SK-N-SH (cell line): ENCODE measurements around the gene LMF1. TPM values are rescaled to one million over a fixed set of nuclear protein-coding genes. Genes with fewer than 3 reads are reported as not detected.

Experiments used
- CTCF ChIA-PET: fragments of 300-600, 350-600 bp; formaldehyde crosslinking; extraction: SDS; loops from one replicate; lab custom pipeline; 2021; lab: Yijun Ruan, JAX
- POLR2A ChIA-PET: fragments of 350-600 bp; sonication (Branson Sonifier 250); formaldehyde crosslinking; extraction: SDS; loops from one replicate; lab custom pipeline; 2020; ENCODE audit warnings: antibody characterized with exemption, inconsistent platforms; lab: Yijun Ruan, JAX
- DNase-seq: peaks from one replicate; pipeline ENCODE4 v3.0.0; 2012
- H2AFZ ChIP-seq: fragments of 200-600 bp; sonication (generic); 2 replicates; pipeline ENCODE4 v1.8.1; 2016; ENCODE audit warnings: antibody characterized with exemption, mild to moderate bottlenecking, low read depth
- H3F3A ChIP-seq: fragments of 200-600 bp; sonication (generic); replicated peaks from 2 replicates; pipeline ENCODE3; 2016; ENCODE audit warnings: antibody characterized with exemption, mild to moderate bottlenecking; ENCODE audit not compliant: insufficient read depth
- H3K27ac ChIP-seq, 2 experiments: fragments of 200-500 bp in 1 of 2; fragments of 200-600 bp in 1 of 2; sonication (Bioruptor generic) in 1 of 2; sonication (generic), shearing (Covaris generic) in 1 of 2; 2 replicates each; pipeline versions ENCODE4 v1.5.1 to v1.6.1; 2014 to 2016; ENCODE audit warnings: low read depth in 2 of 2, inconsistent platforms in 1 of 2, low read length in 1 of 2, mild to moderate bottlenecking in 1 of 2, mixed read lengths in 1 of 2
- H3K27me3 ChIP-seq: fragments of 200-600 bp; sonication (generic), shearing (Covaris generic); 2 replicates; pipeline ENCODE4 v1.6.1; 2016; ENCODE audit warnings: mixed run types; ENCODE audit not compliant: insufficient read depth
- H3K36me3 ChIP-seq, 2 experiments: fragments of 200-500 bp in 1 of 2; fragments of 200-600 bp in 1 of 2; sonication (Bioruptor generic) in 1 of 2; sonication (generic) in 1 of 2; replicated peaks in 1 of 2; 2 replicates each; pipeline versions ENCODE3 to v1.5.1; 2014 to 2016; ENCODE audit warnings: low read length in 1 of 2, mild to moderate bottlenecking in 1 of 2; ENCODE audit not compliant: insufficient read depth in 2 of 2, control insufficient read depth in 1 of 2
- H3K4me1 ChIP-seq, 2 experiments: fragments of 200-500 bp in 1 of 2; fragments of 200-600 bp in 1 of 2; sonication (Bioruptor generic) in 1 of 2; sonication (generic), shearing (Covaris generic) in 1 of 2; 2 replicates each; pipeline versions ENCODE4 v1.5.1 to v1.6.1; 2014 to 2016; ENCODE audit warnings: low read depth in 1 of 2, low read length in 1 of 2, mixed run types in 1 of 2; ENCODE audit not compliant: insufficient read depth in 2 of 2, control insufficient read depth in 1 of 2
- H3K4me2 ChIP-seq: fragments of 200-600 bp; sonication (generic), shearing (Covaris generic); 2 replicates; pipeline ENCODE4 v1.6.1; 2017; ENCODE audit warnings: mixed run types
- H3K4me3 ChIP-seq, 2 experiments: fragments of 200-500 bp in 1 of 2; fragments of 200-600 bp in 1 of 2; sonication (Bioruptor generic) in 1 of 2; sonication (generic), shearing (Covaris generic) in 1 of 2; 2 replicates each; pipeline versions ENCODE4 v1.5.1 to v1.8.1; 2014 to 2016; ENCODE audit warnings: low read depth in 2 of 2, inconsistent platforms in 1 of 2, low read length in 1 of 2, mild to moderate bottlenecking in 1 of 2, mixed read lengths in 1 of 2, moderate library complexity in 1 of 2
- H3K79me2 ChIP-seq: fragments of 200-600 bp; sonication (generic); 2 replicates; pipeline ENCODE4 v1.8.1; 2017; ENCODE audit warnings: mild to moderate bottlenecking; ENCODE audit not compliant: insufficient read depth
- H3K9ac ChIP-seq: fragments of 200-600 bp; sonication (generic); 2 replicates; pipeline ENCODE4 v1.6.1; 2017; ENCODE audit warnings: mixed run types
- H3K9me2 ChIP-seq: fragments of 200-600 bp; sonication (generic); 2 replicates; pipeline ENCODE4 v1.6.1; 2017; ENCODE audit warnings: mixed run types
- H3K9me3 ChIP-seq: fragments of 200-600 bp; sonication (generic); 2 replicates; pipeline ENCODE4 v1.6.1; 2017; ENCODE audit warnings: mixed run types, mild to moderate bottlenecking, moderate library complexity
- H4K20me1 ChIP-seq: fragments of 200-600 bp; sonication (generic); 2 replicates; pipeline ENCODE4 v1.6.1; 2017; ENCODE audit warnings: mild to moderate bottlenecking, mixed run types; ENCODE audit not compliant: insufficient read depth
- CHD2 ChIP-seq: fragments of 150-350 bp; IDR thresholded peaks from 2 replicates; pipeline ENCODE4 v1.6.1; 2018; ENCODE audit warnings: low read length; ENCODE audit not compliant: partially characterized antibody
- EP300 ChIP-seq, 2 experiments: IDR thresholded peaks; 2 replicates each; pipeline versions ENCODE4 v1.4.0 to v1.6.1; 2012; ENCODE audit warnings: borderline replicate concordance in 1 of 2, low read depth in 1 of 2, low read length in 1 of 2
- FOSL2 ChIP-seq: IDR thresholded peaks from 2 replicates; pipeline ENCODE4 v1.4.0; 2012; ENCODE audit warnings: low read depth, mild to moderate bottlenecking, moderate library complexity, borderline replicate concordance
- GATA2 ChIP-seq: sonication (generic); formaldehyde crosslinking; IDR thresholded peaks from 2 replicates; pipeline ENCODE4 v1.5.0; 2020; ENCODE audit warnings: mild to moderate bottlenecking, missing genetic modification reagents
- MEF2A ChIP-seq: IDR thresholded peaks from 2 replicates; pipeline ENCODE4 v1.4.0; 2012; ENCODE audit warnings: low read depth, borderline replicate concordance
- MXI1 ChIP-seq: IDR thresholded peaks from 2 replicates; pipeline ENCODE4 v1.6.1; 2012; ENCODE audit warnings: mild to moderate bottlenecking, low read depth, low read length, improper control_type of control experiment
- NFIC ChIP-seq: IDR thresholded peaks from 2 replicates; pipeline ENCODE4 v1.4.0; 2012; ENCODE audit warnings: borderline replicate concordance
- RAD21 ChIP-seq: IDR thresholded peaks from 2 replicates; pipeline ENCODE4 v1.6.1; 2012; ENCODE audit warnings: mild to moderate bottlenecking, low read length
- RCOR1 ChIP-seq: fragments of 150-350 bp; IDR thresholded peaks from 2 replicates; pipeline ENCODE4 v1.6.1; 2017; ENCODE audit warnings: antibody characterized with exemption, low read length
- RFX5 ChIP-seq: IDR thresholded peaks from 2 replicates; pipeline ENCODE4 v1.6.1; 2012; ENCODE audit warnings: mild to moderate bottlenecking, improper control_type of control experiment, low read length
- RXRA ChIP-seq: IDR thresholded peaks from 2 replicates; pipeline ENCODE4 v1.4.0; 2012; ENCODE audit warnings: low read depth, mild to moderate bottlenecking, borderline replicate concordance
- SMC3 ChIP-seq: IDR thresholded peaks from 2 replicates; pipeline ENCODE4 v1.6.1; 2012; ENCODE audit warnings: low read depth, low read length, improper control_type of control experiment
- YY1 ChIP-seq: IDR thresholded peaks from 2 replicates; pipeline ENCODE4 v1.4.0; 2012; ENCODE audit warnings: low read depth, mild to moderate bottlenecking
- WGBS: methylation state at CpG from one replicate; pipeline ENCODE4 v1.1.6; 2017; ENCODE audit warnings: low lambda C conversion rate; 5-methylcytosine and 5-hydroxymethylcytosine counted together
- polyA plus RNA-seq, 3 experiments: library from polyadenylated mRNA; depleted of rRNA; stranded (reverse); fragments of >200 nt; gene quantifications; 2 replicates each; pipeline ENCODE4 v1.2.3, GENCODE V29; 2012
- TF ChIP-seq, protein P1 (sequence below): IDR thresholded peaks from 2 replicates; pipeline ENCODE4 v1.6.1; 2012; ENCODE audit warnings: mild to moderate bottlenecking, low read depth, low read length, moderate library complexity
- TF ChIP-seq, protein P2 (sequence below): IDR thresholded peaks from 2 replicates; pipeline ENCODE4 v1.4.0; 2012; ENCODE audit warnings: low read depth, borderline replicate concordance
- TF ChIP-seq, protein P3 (sequence below): IDR thresholded peaks from 2 replicates; pipeline ENCODE4 v1.4.0; 2012; ENCODE audit warnings: low read depth, borderline replicate concordance
- TF ChIP-seq, protein P4 (sequence below): fragments of 150-350 bp; IDR thresholded peaks from 2 replicates; pipeline ENCODE4 v1.6.1; 2017; ENCODE audit warnings: antibody characterized with exemption, low read length, low read depth, borderline replicate concordance
- TF ChIP-seq, protein P5 (sequence below): fragments of 150-350 bp; IDR thresholded peaks from 2 replicates; pipeline ENCODE4 v1.6.1; 2016; ENCODE audit warnings: mild to moderate bottlenecking, low read depth, low read length
- TF ChIP-seq, protein P6 (sequence below): fragments of 200-600 bp; sonication (generic); IDR thresholded peaks from 2 replicates; pipeline ENCODE4 v1.6.1; 2017; ENCODE audit warnings: antibody characterized with exemption, mild to moderate bottlenecking, moderate library complexity

LMF1 gene
- polyA plus RNA-seq, 1 of the 3 experiments (the other 2 are of a cell fraction) = 5.7 TPM

DNA sequence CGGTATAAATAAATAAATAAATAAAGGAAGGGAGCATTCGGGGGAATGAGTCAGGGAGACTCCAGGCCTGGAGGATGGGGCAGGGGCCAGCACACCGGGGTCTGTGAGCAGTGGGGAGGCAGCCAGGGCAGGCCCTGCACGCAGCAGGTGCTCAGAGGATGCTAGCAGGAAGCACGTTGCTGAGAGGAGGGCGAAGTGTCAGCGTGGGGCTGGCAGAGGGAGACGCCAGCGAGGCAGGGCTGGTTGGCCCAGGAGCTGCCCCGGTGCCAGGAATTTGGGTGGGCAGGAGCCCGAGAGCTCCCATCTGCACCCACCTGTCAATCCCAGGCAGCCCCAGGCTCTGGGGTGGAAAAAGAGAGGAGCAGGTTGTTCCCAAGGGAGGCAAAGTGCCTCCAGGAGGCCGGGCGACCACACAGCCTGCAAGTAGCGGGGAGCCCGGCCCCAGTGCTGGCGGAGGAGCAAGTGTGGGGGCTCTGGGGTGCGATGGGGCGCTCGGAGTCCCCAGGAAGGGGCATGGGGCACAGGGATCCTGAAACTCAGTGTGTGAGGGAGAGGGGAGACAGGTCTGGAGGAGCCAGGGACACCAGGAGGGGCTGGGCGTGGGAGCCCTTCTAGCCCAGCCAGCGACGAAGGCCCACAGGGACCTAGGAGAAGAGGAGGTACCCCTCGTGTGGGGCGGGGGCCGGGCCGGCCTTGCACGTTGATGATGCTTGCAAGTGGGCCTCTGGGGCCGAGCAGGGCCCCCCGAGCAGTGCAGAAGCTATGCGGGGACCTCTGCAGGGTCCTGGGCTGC is 38.8 kb upstream of the LMF1 start (continued):
- TF ChIP-seq CHD2 (no peak), EP300 (IDR thresholded peaks at IDR 0.05; ENCODE audit: borderline replicate concordance in 1 of 2, low read depth in 1 of 2, low read length in 1 of 2) (no peak), RFX5 (no peak), YY1 (no peak), SMC3 (no peak), RXRA (no peak), RCOR1 (no peak)
- TF ChIP-seq, protein P1, sequence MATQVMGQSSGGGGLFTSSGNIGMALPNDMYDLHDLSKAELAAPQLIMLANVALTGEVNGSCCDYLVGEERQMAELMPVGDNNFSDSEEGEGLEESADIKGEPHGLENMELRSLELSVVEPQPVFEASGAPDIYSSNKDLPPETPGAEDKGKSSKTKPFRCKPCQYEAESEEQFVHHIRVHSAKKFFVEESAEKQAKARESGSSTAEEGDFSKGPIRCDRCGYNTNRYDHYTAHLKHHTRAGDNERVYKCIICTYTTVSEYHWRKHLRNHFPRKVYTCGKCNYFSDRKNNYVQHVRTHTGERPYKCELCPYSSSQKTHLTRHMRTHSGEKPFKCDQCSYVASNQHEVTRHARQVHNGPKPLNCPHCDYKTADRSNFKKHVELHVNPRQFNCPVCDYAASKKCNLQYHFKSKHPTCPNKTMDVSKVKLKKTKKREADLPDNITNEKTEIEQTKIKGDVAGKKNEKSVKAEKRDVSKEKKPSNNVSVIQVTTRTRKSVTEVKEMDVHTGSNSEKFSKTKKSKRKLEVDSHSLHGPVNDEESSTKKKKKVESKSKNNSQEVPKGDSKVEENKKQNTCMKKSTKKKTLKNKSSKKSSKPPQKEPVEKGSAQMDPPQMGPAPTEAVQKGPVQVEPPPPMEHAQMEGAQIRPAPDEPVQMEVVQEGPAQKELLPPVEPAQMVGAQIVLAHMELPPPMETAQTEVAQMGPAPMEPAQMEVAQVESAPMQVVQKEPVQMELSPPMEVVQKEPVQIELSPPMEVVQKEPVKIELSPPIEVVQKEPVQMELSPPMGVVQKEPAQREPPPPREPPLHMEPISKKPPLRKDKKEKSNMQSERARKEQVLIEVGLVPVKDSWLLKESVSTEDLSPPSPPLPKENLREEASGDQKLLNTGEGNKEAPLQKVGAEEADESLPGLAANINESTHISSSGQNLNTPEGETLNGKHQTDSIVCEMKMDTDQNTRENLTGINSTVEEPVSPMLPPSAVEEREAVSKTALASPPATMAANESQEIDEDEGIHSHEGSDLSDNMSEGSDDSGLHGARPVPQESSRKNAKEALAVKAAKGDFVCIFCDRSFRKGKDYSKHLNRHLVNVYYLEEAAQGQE = no peak
- TF ChIP-seq, all 33 proteins: peak for 0

DNA sequence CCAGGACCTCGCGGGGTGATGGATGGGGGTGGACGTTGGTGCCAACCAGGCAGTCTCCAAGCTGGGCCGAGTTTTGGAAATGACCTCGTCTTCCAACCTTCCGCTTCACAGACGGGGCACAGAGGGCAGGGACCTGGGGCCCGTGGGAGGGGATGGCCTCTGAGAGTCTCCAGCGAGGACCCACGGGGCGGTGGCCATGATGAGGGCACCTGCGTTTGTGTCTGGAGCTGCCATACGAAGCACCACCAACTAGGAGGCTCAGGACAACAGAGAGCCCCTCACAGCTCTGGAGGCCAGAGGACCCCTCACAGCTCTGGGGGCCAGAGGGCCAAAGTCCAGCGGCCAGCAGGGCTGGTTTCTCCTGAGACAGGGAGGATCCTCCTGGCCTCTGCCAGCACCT is 37.3 kb upstream of the LMF1 start:
- WGBS = 37% methylated on average over 11 of the region's 14 CpGs
- H2AFZ ChIP-seq = no peak overlapping the region
- H3K9me3 ChIP-seq = no peaks in the 10 kb centered on the region
- H4K20me1 ChIP-seq = peaks cover 10% of the 10 kb centered on the region; the same call in 1 of the 2 replicates
- H3K4me2 ChIP-seq = no peak overlapping the region
- no peak overlapping the region for H3K4me3 ChIP-seq
- no peak overlapping the region for H3K27ac ChIP-seq
- POLR2A ChIA-PET = no interaction called here
- no peaks in the 10 kb centered on the region for H3K36me3 ChIP-seq
- CTCF ChIA-PET = interaction anchor here (0.5 to 2.0 kb wide), 2 partner anchors 44 to 47 kb away, joined by 3 to 6 read pairs; no protein-coding TSS in a partner anchor
- no peaks in the 10 kb centered on the region for H3K4me1 ChIP-seq
- H3K9ac ChIP-seq = no peak overlapping the region
- peaks cover 79% of the 10 kb centered on the region for H3K27me3 ChIP-seq
- no peaks in the 10 kb centered on the region for H3F3A ChIP-seq
- no peak for DNase-seq
- no peaks in the 10 kb centered on the region for H3K79me2 ChIP-seq
- no peaks in the 10 kb centered on the region for H3K9me2 ChIP-seq
- no peak for TF ChIP-seq MXI1
- TF ChIP-seq, protein P2, sequence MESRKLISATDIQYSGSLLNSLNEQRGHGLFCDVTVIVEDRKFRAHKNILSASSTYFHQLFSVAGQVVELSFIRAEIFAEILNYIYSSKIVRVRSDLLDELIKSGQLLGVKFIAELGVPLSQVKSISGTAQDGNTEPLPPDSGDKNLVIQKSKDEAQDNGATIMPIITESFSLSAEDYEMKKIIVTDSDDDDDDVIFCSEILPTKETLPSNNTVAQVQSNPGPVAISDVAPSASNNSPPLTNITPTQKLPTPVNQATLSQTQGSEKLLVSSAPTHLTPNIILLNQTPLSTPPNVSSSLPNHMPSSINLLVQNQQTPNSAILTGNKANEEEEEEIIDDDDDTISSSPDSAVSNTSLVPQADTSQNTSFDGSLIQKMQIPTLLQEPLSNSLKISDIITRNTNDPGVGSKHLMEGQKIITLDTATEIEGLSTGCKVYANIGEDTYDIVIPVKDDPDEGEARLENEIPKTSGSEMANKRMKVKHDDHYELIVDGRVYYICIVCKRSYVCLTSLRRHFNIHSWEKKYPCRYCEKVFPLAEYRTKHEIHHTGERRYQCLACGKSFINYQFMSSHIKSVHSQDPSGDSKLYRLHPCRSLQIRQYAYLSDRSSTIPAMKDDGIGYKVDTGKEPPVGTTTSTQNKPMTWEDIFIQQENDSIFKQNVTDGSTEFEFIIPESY = no peak
- TF ChIP-seq, protein P3, sequence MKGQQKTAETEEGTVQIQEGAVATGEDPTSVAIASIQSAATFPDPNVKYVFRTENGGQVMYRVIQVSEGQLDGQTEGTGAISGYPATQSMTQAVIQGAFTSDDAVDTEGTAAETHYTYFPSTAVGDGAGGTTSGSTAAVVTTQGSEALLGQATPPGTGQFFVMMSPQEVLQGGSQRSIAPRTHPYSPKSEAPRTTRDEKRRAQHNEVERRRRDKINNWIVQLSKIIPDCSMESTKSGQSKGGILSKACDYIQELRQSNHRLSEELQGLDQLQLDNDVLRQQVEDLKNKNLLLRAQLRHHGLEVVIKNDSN = no peak
- TF ChIP-seq, protein P4, sequence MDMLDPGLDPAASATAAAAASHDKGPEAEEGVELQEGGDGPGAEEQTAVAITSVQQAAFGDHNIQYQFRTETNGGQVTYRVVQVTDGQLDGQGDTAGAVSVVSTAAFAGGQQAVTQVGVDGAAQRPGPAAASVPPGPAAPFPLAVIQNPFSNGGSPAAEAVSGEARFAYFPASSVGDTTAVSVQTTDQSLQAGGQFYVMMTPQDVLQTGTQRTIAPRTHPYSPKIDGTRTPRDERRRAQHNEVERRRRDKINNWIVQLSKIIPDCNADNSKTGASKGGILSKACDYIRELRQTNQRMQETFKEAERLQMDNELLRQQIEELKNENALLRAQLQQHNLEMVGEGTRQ = no peak
- no peak for TF ChIP-seq RXRA
- no peak for TF ChIP-seq EP300 (IDR thresholded peaks at IDR 0.05; ENCODE audit: borderline replicate concordance in 1 of 2, low read depth in 1 of 2, low read length in 1 of 2)
- no peak for TF ChIP-seq RFX5
- TF ChIP-seq CHD2 = no peak
- TF ChIP-seq, protein P5, sequence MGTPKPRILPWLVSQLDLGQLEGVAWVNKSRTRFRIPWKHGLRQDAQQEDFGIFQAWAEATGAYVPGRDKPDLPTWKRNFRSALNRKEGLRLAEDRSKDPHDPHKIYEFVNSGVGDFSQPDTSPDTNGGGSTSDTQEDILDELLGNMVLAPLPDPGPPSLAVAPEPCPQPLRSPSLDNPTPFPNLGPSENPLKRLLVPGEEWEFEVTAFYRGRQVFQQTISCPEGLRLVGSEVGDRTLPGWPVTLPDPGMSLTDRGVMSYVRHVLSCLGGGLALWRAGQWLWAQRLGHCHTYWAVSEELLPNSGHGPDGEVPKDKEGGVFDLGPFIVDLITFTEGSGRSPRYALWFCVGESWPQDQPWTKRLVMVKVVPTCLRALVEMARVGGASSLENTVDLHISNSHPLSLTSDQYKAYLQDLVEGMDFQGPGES = no peak
- no peak for TF ChIP-seq RAD21
- TF ChIP-seq GATA2 = no peak
- TF ChIP-seq, protein P6, sequence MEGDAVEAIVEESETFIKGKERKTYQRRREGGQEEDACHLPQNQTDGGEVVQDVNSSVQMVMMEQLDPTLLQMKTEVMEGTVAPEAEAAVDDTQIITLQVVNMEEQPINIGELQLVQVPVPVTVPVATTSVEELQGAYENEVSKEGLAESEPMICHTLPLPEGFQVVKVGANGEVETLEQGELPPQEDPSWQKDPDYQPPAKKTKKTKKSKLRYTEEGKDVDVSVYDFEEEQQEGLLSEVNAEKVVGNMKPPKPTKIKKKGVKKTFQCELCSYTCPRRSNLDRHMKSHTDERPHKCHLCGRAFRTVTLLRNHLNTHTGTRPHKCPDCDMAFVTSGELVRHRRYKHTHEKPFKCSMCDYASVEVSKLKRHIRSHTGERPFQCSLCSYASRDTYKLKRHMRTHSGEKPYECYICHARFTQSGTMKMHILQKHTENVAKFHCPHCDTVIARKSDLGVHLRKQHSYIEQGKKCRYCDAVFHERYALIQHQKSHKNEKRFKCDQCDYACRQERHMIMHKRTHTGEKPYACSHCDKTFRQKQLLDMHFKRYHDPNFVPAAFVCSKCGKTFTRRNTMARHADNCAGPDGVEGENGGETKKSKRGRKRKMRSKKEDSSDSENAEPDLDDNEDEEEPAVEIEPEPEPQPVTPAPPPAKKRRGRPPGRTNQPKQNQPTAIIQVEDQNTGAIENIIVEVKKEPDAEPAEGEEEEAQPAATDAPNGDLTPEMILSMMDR = no peak
- no peak for TF ChIP-seq MEF2A
- no peak for TF ChIP-seq FOSL2
- TF ChIP-seq NFIC = no peak
